Epithelial cell of proximal tubule (primary cell): ENCODE data around the gene MALSU1. TPM values are rescaled to one million over a fixed set of nuclear protein-coding genes. Genes with fewer than 3 reads are reported as not detected.

ENCODE experiments used
- DNase-seq: peaks from one replicate; pipeline ENCODE4 v3.0.0-alpha.2; 2011; ENCODE audit warnings: low read depth
- H3K4me3 ChIP-seq: 2 replicates; pipeline ENCODE4 v1.5.1; 2011; ENCODE audit warnings: low read depth, mild to moderate bottlenecking, low read length
- total RNA-seq: library from RNA; depleted of rRNA; stranded (reverse); fragments of >200 nt; gene quantifications from 2 replicates; pipeline ENCODE4 v1.2.3, GENCODE V29; 2015
- TF ChIP-seq, protein P1 (sequence below): conservative IDR thresholded peaks from 2 replicates; pipeline ENCODE4 v1.5.1; 2012; ENCODE audit warnings: low read depth, mild to moderate bottlenecking, low read length

The MALSU1 gene
- total RNA-seq, 1 donor from 2014 or later = 97.4 TPM

DNA sequence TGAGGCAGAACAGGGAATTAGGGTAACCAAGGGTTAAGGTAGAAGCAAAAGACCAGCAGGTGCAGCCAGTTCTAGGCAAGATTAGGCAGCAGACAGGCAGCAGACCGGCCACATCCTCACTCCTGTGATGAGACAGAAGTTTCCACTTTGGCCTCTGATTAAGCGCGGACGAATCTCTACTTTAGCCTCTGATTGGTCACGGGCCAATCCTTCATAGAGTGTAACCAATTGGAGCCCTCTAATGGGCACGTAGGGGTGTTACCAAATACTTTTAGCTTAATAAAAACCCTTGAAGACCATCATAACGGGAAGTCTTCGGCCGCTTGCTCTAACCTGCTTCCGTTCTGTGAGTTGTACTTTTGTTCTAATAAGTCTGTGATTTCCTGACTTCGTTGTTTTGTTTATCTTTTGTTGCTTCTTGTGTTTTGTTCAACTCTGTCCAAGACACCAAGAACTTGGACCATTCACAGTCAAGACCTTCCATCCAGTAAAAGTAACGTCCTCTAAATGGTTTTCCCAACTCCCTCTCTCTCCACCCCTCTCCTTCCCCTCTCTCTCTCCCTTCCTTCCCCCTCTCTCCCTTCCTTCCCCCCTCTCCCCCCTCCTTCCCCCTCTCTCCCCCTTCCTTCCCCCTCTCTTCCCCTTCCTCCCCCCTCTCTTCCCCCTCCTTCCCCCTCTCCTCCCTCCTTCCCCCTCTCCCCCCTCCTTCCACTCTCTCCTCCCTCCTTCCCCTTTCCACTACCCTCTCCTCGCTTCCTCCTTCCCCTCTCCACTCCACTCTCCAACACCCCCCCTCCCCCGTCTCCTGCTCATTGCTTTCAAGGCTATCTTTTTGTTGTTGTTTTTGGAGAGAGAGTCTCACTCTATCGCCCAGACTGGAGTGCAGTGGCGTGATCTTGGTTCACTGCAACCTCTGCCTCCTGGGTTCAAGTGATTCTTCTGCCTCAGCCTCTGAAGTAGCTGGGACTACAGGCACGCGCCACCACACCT lies 13.2 kb upstream of the MALSU1 start:
- DNase-seq = no peak
- TF ChIP-seq, protein P1, sequence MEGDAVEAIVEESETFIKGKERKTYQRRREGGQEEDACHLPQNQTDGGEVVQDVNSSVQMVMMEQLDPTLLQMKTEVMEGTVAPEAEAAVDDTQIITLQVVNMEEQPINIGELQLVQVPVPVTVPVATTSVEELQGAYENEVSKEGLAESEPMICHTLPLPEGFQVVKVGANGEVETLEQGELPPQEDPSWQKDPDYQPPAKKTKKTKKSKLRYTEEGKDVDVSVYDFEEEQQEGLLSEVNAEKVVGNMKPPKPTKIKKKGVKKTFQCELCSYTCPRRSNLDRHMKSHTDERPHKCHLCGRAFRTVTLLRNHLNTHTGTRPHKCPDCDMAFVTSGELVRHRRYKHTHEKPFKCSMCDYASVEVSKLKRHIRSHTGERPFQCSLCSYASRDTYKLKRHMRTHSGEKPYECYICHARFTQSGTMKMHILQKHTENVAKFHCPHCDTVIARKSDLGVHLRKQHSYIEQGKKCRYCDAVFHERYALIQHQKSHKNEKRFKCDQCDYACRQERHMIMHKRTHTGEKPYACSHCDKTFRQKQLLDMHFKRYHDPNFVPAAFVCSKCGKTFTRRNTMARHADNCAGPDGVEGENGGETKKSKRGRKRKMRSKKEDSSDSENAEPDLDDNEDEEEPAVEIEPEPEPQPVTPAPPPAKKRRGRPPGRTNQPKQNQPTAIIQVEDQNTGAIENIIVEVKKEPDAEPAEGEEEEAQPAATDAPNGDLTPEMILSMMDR = no peak
- no peak overlapping the region for H3K4me3 ChIP-seq

DNA sequence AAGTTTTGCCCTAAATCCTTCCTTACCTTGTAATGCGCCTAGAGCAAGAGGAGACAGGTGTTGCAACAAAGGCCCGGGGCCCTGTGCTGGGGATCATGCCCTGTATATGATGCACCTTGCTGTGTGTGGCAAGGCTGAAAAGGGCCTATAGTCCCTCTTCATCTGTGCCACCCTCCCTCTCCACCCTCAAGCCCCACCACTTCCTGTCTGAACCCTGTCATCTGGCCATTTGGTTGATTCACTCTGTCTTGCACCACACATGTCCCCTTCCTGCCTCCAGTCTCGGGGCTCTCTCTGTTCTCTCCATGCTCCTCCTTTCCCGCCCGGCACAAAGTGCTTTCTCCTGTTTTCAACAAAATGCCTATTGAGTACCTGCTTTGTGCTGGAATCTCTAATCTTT lies 11.5 kb upstream of the MALSU1 start:
- DNase-seq = no peak
- H3K4me3 ChIP-seq = no peak overlapping the region
- TF ChIP-seq, protein P1 = no peak

DNA sequence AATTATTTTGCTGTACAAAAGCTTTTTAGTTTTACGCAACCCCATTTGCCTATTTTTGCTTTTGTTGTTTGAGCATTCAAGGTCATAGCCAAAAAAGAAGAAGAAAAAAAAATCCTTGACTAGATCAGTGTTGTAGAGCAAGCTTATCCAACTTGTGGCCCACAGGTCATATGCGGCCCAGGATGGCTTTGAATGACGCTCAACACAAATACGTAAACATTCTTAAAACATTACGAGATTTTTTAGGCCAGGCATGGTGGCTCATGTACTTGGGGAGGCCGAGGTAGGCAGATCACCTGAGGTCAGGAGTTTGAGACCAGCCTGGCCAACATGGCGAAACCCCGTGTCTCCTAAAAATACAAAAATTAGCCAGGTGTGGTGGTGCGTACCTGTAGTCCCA lies 8.1 kb upstream of the MALSU1 start:
- no peak for DNase-seq
- TF ChIP-seq, protein P1 = no peak
- no peak overlapping the region for H3K4me3 ChIP-seq

DNA sequence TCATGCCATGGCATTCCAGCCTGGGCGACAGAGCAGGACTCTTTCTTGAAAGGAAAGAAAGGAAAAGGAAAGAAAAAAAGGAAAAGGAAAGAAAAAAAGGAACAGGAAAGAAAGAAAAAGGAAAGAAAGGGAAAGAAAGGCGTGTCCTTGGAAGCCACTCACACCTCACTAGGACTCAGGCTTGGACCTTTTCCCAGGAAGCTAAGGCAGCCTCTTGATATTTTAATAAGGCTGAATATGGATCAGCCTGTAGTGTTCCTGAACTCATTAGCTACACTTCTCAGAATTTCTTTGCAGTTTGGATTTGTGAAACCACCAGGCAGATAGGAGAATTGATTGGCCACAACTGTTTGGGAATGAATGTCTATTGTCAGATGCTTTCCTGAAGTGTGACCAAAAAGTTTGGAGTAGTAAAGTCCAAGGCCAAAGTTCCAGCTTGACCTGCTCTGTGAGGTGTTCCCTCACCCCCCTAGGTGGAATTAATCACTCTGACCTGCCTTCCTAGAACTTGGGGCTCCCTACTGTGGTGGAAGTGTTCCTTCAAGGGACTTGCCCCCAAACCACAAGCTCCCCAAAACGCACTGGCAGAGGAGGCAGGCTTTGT lies 7.1 kb upstream of the MALSU1 start:
- no peak for DNase-seq
- H3K4me3 ChIP-seq = no peak overlapping the region
- TF ChIP-seq, protein P1 = no peak

DNA sequence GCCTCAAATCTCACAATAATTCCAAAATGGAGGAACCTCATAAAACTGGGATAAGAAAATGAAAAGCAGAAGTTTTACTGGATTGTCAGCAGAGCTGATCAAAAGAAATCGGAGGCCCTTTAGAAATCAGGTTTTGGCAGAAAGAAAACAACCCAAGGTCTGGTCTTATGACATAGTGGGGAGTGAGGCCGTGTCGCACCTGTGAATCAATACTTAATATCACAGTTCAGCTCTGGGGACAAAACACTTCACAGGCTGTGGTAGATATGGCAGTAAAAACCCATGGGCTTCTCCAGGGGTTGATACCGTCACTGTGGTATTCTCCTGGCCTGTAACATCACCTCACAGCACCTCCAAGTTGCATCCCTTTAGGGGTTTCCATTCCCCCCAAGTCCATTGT lies 6.5 kb upstream of the MALSU1 start:
- no peak for DNase-seq
- H3K4me3 ChIP-seq = no peak overlapping the region
- TF ChIP-seq, protein P1 = no peak

DNA sequence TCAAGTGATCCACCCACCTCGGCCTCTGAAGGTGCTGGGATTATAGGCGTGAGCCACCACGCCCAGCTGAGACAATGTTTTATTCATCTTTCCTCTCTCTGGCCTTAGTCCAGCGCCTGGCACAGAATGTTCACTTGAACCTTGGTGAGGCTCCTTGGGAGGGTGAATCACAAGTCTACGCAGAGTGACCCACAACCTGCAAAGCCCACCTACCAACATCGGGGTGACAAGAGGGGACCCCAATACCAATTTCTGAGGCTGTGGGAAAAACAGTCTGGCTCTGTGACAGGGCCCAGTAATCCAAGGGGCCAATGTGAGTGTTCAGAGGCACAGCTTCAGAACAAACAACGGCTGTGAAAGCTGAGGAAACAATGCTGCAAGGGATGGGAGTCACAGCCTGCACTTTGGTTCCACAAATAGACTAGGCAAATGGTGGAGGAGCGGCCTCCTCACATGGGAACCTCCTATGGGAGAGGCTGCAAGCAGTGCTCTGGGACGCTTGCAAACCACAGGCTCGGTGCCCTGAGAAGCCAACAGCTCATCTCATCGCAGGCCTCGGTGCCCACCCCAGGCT lies 5.6 kb upstream of the MALSU1 start:
- TF ChIP-seq, protein P1 = no peak
- no peak for DNase-seq
- no peak overlapping the region for H3K4me3 ChIP-seq
